ENCODE data around the gene AMER3. TPM values are rescaled to one million over a fixed set of nuclear protein-coding genes. Genes with fewer than 3 reads are reported as not detected.

Gene AMER3
- total and polyA plus RNA-seq, 2 donors (not counting 1 experiment from before 2014, with no cell fraction given): not detected

GRCh38 chr2:130776550-130776949 is 21.2 kb downstream of the AMER3 start:
- H2AFZ ChIP-seq (ENCODE audit: low read length): no peak overlapping the region
- H3K4me2 ChIP-seq (ENCODE audit: extremely low read depth, insufficient read depth, low read length): no peak overlapping the region
- H3K4me3 ChIP-seq (replicated peaks in 1 of 4; ENCODE audit: control extremely low read depth in 1 of 4, insufficient read depth in 1 of 4, low read depth in 3 of 4, low read length in 4 of 4): no peak overlapping the region
- H4K20me1 ChIP-seq (ENCODE audit: control insufficient read depth, extremely low read depth, insufficient read depth, low read length): no peaks in the 10 kb centered on the region
- no peaks in the 10 kb centered on the region for H3K4me1 ChIP-seq (ENCODE audit: control insufficient read depth, extremely low read depth, insufficient read depth, low read length)
- no peaks in the 10 kb centered on the region for H3K9me3 ChIP-seq (ENCODE audit: control insufficient read depth, insufficient read depth, low read depth, low read length)
- no peaks in the 10 kb centered on the region for H3K79me2 ChIP-seq (ENCODE audit: control insufficient read depth, insufficient read depth, low read length)
- DNase-seq (ENCODE audit: low read depth in 2 of 2): no peak
- H3K27ac ChIP-seq (ENCODE audit: insufficient read depth, low read length): no peak overlapping the region
- H3K36me3 ChIP-seq (ENCODE audit: control insufficient read depth, insufficient read depth, low read length): no peaks in the 10 kb centered on the region
- H3K9ac ChIP-seq (ENCODE audit: insufficient read depth, low read length): no peak overlapping the region
- no peaks in the 10 kb centered on the region for H3K27me3 ChIP-seq (ENCODE audit: control insufficient read depth, insufficient read depth, low read length)
- TF ChIP-seq EZH2 (IDR thresholded peaks at IDR 0.05; ENCODE audit: low read length, missing control alignments): no peak
- TF ChIP-seq CTCF (conservative IDR thresholded peaks at IDR 0.05 in 1 of 2, IDR thresholded peaks at IDR 0.05 in 1 of 2; ENCODE audit: low read depth in 1 of 2, low read length in 2 of 2): no peak

- no peak overlapping the region for H3K9ac ChIP-seq (ENCODE audit: insufficient read depth, low read length)
- no peak for TF ChIP-seq CTCF (conservative IDR thresholded peaks at IDR 0.05 in 1 of 2, IDR thresholded peaks at IDR 0.05 in 1 of 2; ENCODE audit: low read depth in 1 of 2, low read length in 2 of 2)
- no peak for TF ChIP-seq EZH2 (IDR thresholded peaks at IDR 0.05; ENCODE audit: low read length, missing control alignments)
- no peaks in the 10 kb centered on the region for H3K9me3 ChIP-seq (ENCODE audit: control insufficient read depth, insufficient read depth, low read depth, low read length)
- no peaks in the 10 kb centered on the region for H3K4me1 ChIP-seq (ENCODE audit: control insufficient read depth, extremely low read depth, insufficient read depth, low read length)
- H3K36me3 ChIP-seq (ENCODE audit: control insufficient read depth, insufficient read depth, low read length): no peaks in the 10 kb centered on the region
- DNase-seq (ENCODE audit: low read depth in 2 of 2): no peak
- H3K4me3 ChIP-seq (replicated peaks in 1 of 4; ENCODE audit: control extremely low read depth in 1 of 4, insufficient read depth in 1 of 4, low read depth in 3 of 4, low read length in 4 of 4): no peak overlapping the region
- no peaks in the 10 kb centered on the region for H4K20me1 ChIP-seq (ENCODE audit: control insufficient read depth, extremely low read depth, insufficient read depth, low read length)
- no peak overlapping the region for H3K27ac ChIP-seq (ENCODE audit: insufficient read depth, low read length)
- no peaks in the 10 kb centered on the region for H3K79me2 ChIP-seq (ENCODE audit: control insufficient read depth, insufficient read depth, low read length)
- H3K4me2 ChIP-seq (ENCODE audit: extremely low read depth, insufficient read depth, low read length): no peak overlapping the region
- H2AFZ ChIP-seq (ENCODE audit: low read length): no peak overlapping the region
- H3K27me3 ChIP-seq (ENCODE audit: control insufficient read depth, insufficient read depth, low read length): no peaks in the 10 kb centered on the region
Measured at GRCh38 chr2:130778781-130779180, 23.4 kb downstream of the AMER3 start.

- no peak for DNase-seq (ENCODE audit: low read depth in 2 of 2)
- Histone ChIP-seq H4K20me1 (ENCODE audit: control insufficient read depth, extremely low read depth, insufficient read depth, low read length) (no peaks in the 10 kb centered on the region), H2AFZ (ENCODE audit: low read length) (no peak overlapping the region), H3K4me1 (ENCODE audit: control insufficient read depth, extremely low read depth, insufficient read depth, low read length) (no peaks in the 10 kb centered on the region), H3K27ac (ENCODE audit: insufficient read depth, low read length) (no peak overlapping the region), H3K27me3 (ENCODE audit: control insufficient read depth, insufficient read depth, low read length) (no peaks in the 10 kb centered on the region), H3K9ac (ENCODE audit: insufficient read depth, low read length) (no peak overlapping the region), H3K79me2 (ENCODE audit: control insufficient read depth, insufficient read depth, low read length) (no peaks in the 10 kb centered on the region), H3K4me3 (replicated peaks in 1 of 4; ENCODE audit: control extremely low read depth in 1 of 4, insufficient read depth in 1 of 4, low read depth in 3 of 4, low read length in 4 of 4) (no peak overlapping the region), H3K36me3 (ENCODE audit: control insufficient read depth, insufficient read depth, low read length) (no peaks in the 10 kb centered on the region), H3K4me2 (ENCODE audit: extremely low read depth, insufficient read depth, low read length) (no peak overlapping the region), H3K9me3 (ENCODE audit: control insufficient read depth, insufficient read depth, low read depth, low read length) (no peaks in the 10 kb centered on the region)
- TF ChIP-seq CTCF (conservative IDR thresholded peaks at IDR 0.05 in 1 of 2, IDR thresholded peaks at IDR 0.05 in 1 of 2; ENCODE audit: low read depth in 1 of 2, low read length in 2 of 2) (no peak), EZH2 (IDR thresholded peaks at IDR 0.05; ENCODE audit: low read length, missing control alignments) (no peak)
Measured at GRCh38 chr2:130785466-130786055, 30.2 kb downstream of the AMER3 start.

Measured in fibroblast of lung (primary cell).